K562 (cell line): Measurements from ENCODE around the gene FRMD4A. TPM values are rescaled to one million over a fixed set of nuclear protein-coding genes. Genes with fewer than 3 reads are reported as not detected.

Experiments
- ATAC-seq: fragments of 200-7000 bp; cut with Tn5 transposase; 3 replicates; pipeline ENCODE4 v1.9.1; 2020; ENCODE audit warnings: moderate library complexity
- BruUV-seq: library from RNA; stranded (reverse); fragments of 400-500 nt; replicated peaks from 2 replicates; lab custom pipeline; 2021; lab: Mats Ljungman, UMichigan
- CTCF ChIA-PET: fragments of 300-600 bp; formaldehyde crosslinking; extraction: SDS; loops from one replicate; lab custom pipeline; 2021; ENCODE audit warnings: low intra/inter-chr PET ratio; lab: Yijun Ruan, JAX
- POLR2A ChIA-PET: fragments of 300-600, 350-650 bp; sonication (Branson Sonifier 250); formaldehyde crosslinking; extraction: SDS; loops from one replicate; lab custom pipeline; 2021; ENCODE audit warnings: antibody characterized with exemption, inconsistent platforms; lab: Yijun Ruan, JAX
- DNase-seq, 4 experiments: peaks; one replicate each; pipeline versions ENCODE4 v3.0.0 to v3.0.0-alpha.2; 2011 to 2018; ENCODE audit warnings: low spot score in 3 of 4, mixed read lengths in 3 of 4; ENCODE audit errors: extremely low read depth in 1 of 4
- FAIRE-seq: peaks from 2 replicates; lab custom pipeline; 2011; peaks lifted over from hg19 to GRCh38; lab: Jason Lieb, UNC
- H2AFZ ChIP-seq: 2 replicates; pipeline ENCODE4 v1.6.0; 2011; ENCODE audit warnings: low read depth, low read length, control low read depth, inconsistent platforms
- H3K27ac ChIP-seq: fragments of 200-600 bp; 3 replicates; pipeline ENCODE4 v1.8.0; 2011; ENCODE audit warnings: low read depth, mild to moderate bottlenecking, control low read depth, inconsistent platforms, low read length, moderate library complexity, mixed read lengths; ENCODE audit errors: extremely low read depth
- H3K27me3 ChIP-seq, 2 experiments: fragments of 300-600 bp in 1 of 2; 2 replicates in 1 of 2; 3 replicates in 1 of 2; pipeline versions ENCODE4 v1.6.0 to v1.8.0; 2011; ENCODE audit warnings: inconsistent platforms in 2 of 2, low read length in 2 of 2, mild to moderate bottlenecking in 1 of 2, mixed read lengths in 1 of 2, moderate library complexity in 1 of 2; ENCODE audit not compliant: control insufficient read depth in 2 of 2, insufficient read depth in 2 of 2
- H3K36me3 ChIP-seq: fragments of 300-600 bp; 3 replicates; pipeline ENCODE4 v1.8.0; 2011; ENCODE audit warnings: mild to moderate bottlenecking, low read length, inconsistent platforms; ENCODE audit not compliant: control insufficient read depth, insufficient read depth
- H3K4me1 ChIP-seq, 2 experiments: fragments of 200-600 bp in 1 of 2; replicated peaks in 1 of 2; 2 replicates in 1 of 2; 3 replicates in 1 of 2; pipeline versions ENCODE4 v1.5.1 to v1.8.0; 2011; ENCODE audit warnings: inconsistent platforms in 2 of 2, low read length in 2 of 2, mild to moderate bottlenecking in 1 of 2, mixed read lengths in 1 of 2, moderate library complexity in 1 of 2; ENCODE audit not compliant: control insufficient read depth in 2 of 2, insufficient read depth in 2 of 2
- H3K4me2 ChIP-seq: 2 replicates; pipeline ENCODE4 v1.6.1; 2011; ENCODE audit warnings: low read length, control low read depth, inconsistent platforms, mixed read lengths; ENCODE audit not compliant: insufficient read depth
- H3K4me3 ChIP-seq: fragments of 200-600 bp; sonication (generic), shearing (Covaris generic); 2 replicates; pipeline ENCODE4 v1.5.1; 2016; ENCODE audit warnings: control low read depth, inconsistent platforms
- H3K79me2 ChIP-seq: fragments of 200-600 bp; 3 replicates; pipeline ENCODE4 v1.8.0; 2011; ENCODE audit warnings: low read length, inconsistent platforms; ENCODE audit not compliant: control insufficient read depth, insufficient read depth
- H3K9ac ChIP-seq, 2 experiments: 2 replicates each; pipeline versions ENCODE4 v1.6.0 to v1.6.1; 2011; ENCODE audit warnings: low read depth in 2 of 2, low read length in 2 of 2, control low read depth in 1 of 2, inconsistent platforms in 1 of 2, mild to moderate bottlenecking in 1 of 2, mixed read lengths in 1 of 2; ENCODE audit not compliant: insufficient read depth in 1 of 2
- H3K9me1 ChIP-seq: one replicate; pipeline ENCODE4 v1.6.0; 2011; ENCODE audit warnings: inconsistent platforms, mild to moderate bottlenecking, low read length, moderate library complexity; ENCODE audit not compliant: control insufficient read depth, insufficient read depth
- H3K9me3 ChIP-seq: replicated peaks from 2 replicates; pipeline ENCODE4 v1.5.1; 2011; ENCODE audit warnings: low read depth, low read length, inconsistent platforms; ENCODE audit not compliant: control insufficient read depth, insufficient read depth
- H4K20me1 ChIP-seq: replicated peaks from 2 replicates; pipeline ENCODE4 v1.6.1; 2011; ENCODE audit warnings: low read length, inconsistent platforms, mixed read lengths; ENCODE audit not compliant: control insufficient read depth, insufficient read depth
- ARID2 ChIP-seq: fragments of 450-650 bp; IDR thresholded peaks from 2 replicates; pipeline ENCODE4 v1.6.1; 2017; ENCODE audit warnings: antibody characterized with exemption, mild to moderate bottlenecking
- CAMTA2 ChIP-seq: fragments of 250-450 bp; sonication (Bioruptor Pico); conservative IDR thresholded peaks from 2 replicates; pipeline ENCODE4 v1.5.1; 2022
- KDM5B ChIP-seq: fragments of 200-600 bp; sonication (generic); IDR thresholded peaks from 2 replicates; pipeline ENCODE4 v1.6.1; 2012; ENCODE audit warnings: low read depth, mild to moderate bottlenecking, moderate library complexity, low read length, control low read depth, inconsistent platforms; ENCODE audit not compliant: insufficient replicate concordance
- NCOA2 ChIP-seq, 2 experiments: fragments of 450-650 bp; IDR thresholded peaks; 2 replicates each; pipeline ENCODE4 v1.6.1; 2018; ENCODE audit warnings: mild to moderate bottlenecking in 2 of 2, moderate library complexity in 1 of 2; ENCODE audit not compliant: partially characterized antibody in 2 of 2
- U2AF2 ChIP-seq: fragments of 200-400 bp; formaldehyde crosslinking; optimal IDR thresholded peaks from 2 replicates; pipeline ENCODE3; 2017; ENCODE audit warnings: low read depth, mild to moderate bottlenecking, low read length
- ZNF24 ChIP-seq: fragments of 450-650 bp; IDR thresholded peaks from 2 replicates; pipeline ENCODE4 v1.6.1; 2016
- ZNF316 ChIP-seq: fragments of 450-650 bp; IDR thresholded peaks from 2 replicates; pipeline ENCODE4 v1.6.1; 2016
- WGBS: fragments of 100-300 bp; shearing (Covaris generic); methylation state at CpG from one replicate; pipeline ENCODE4 v1.1.6; 2016; ENCODE audit warnings: low coverage, mixed read lengths; ENCODE audit not compliant: insufficient coverage; ENCODE audit errors: missing lambda C conversion rate; 5-methylcytosine and 5-hydroxymethylcytosine counted together
- in situ Hi-C: fragments of 300-500 bp; cut with MboI; formaldehyde crosslinking; loops from 4 replicates; pipeline ENCODE4 v1.15.0; 2018; ENCODE audit warnings: inconsistent platforms, mixed read lengths
- intact Hi-C: fragments of 100-400 bp; cut with micrococcal nuclease; formaldehyde crosslinking; loops from 2 replicates; pipeline ENCODE4 v1.14.2; 2022
- polyA plus RNA-seq, 8 experiments: library from polyadenylated mRNA; depleted of rRNA in 4 of 8; stranded (reverse) in 5 of 8; unstranded in 3 of 8; fragments of >200 nt; fragmentation: Nextera tagmentation in 2 of 8; fragmentation: Illumina TruSeq in 1 of 8; extraction: Ambion mirVana in 2 of 8; extraction: Trizol in 1 of 8; gene quantifications; 2 replicates each; pipeline versions ENCODE4 v1.2.1 to v1.2.3, GENCODE V29; 2011 to 2014; ENCODE audit warnings: inconsistent platforms in 1 of 8, missing spikeins in 1 of 8
- total RNA-seq, 7 experiments: library from RNA; depleted of rRNA in 6 of 7; stranded (reverse); fragments of >200 nt in 6 of 7; fragmentation: Illumina TruSeq in 2 of 7; extraction: Trizol in 2 of 7; gene quantifications; 2 replicates each; pipeline versions ENCODE4 v1.2.1 to v1.2.3, GENCODE V29; 2011 to 2021; ENCODE audit warnings: low replicate concordance in 1 of 7

Gene FRMD4A
- total and polyA plus RNA-seq, 9 of the 15 experiments (the other 6 are each of a cell fraction or from before 2014, with no cell fraction given): 0.80 to 5.2 (median 3.0) TPM

GRCh38 chr10:13859979-13860654 lies 470.6 kb downstream of the FRMD4A start:
- FAIRE-seq (no peak), DNase-seq (no peak), ATAC-seq (no peak)
- Histone ChIP-seq H3K9ac (no peak overlapping the region), H3K27ac (no peak overlapping the region), H3K36me3 (no peaks in the 10 kb centered on the region), H4K20me1 (no peaks in the 10 kb centered on the region), H3K79me2 (no peaks in the 10 kb centered on the region), H3K27me3 (peaks cover 12 to 25% of the 10 kb centered on the region in 2 experiments), H3K4me2 (no peak overlapping the region), H2AFZ (no peak overlapping the region), H3K4me1 (no peaks in the 10 kb centered on the region), H3K9me3 (no peaks in the 10 kb centered on the region), H3K9me1 (no peaks in the 10 kb centered on the region), H3K4me3 (no peak overlapping the region)
- 2% methylated on average over 8 of the region's 8 CpGs for WGBS
- POLR2A ChIA-PET: no interaction called here
- intact Hi-C loops (no loop called here), in situ Hi-C loops (no loop called here)
- TF ChIP-seq CAMTA2 (CRISPR knock-in tag): no peak
- no TSS peak for BruUV-seq
- CTCF ChIA-PET: no interaction called here

- ChIA-PET POLR2A (no interaction called here), CTCF (no interaction called here)
- in situ Hi-C loops (no loop called here), intact Hi-C loops (no loop called here)
- Histone ChIP-seq H3K9me3 (no peaks in the 10 kb centered on the region), H3K36me3 (no peaks in the 10 kb centered on the region), H3K4me1 (no peaks in the 10 kb centered on the region), H3K4me3 (no peak overlapping the region), H3K79me2 (no peaks in the 10 kb centered on the region), H3K27me3 (peaks cover 12 to 21% of the 10 kb centered on the region in 2 experiments), H2AFZ (no peak overlapping the region), H4K20me1 (no peaks in the 10 kb centered on the region; the same call in 1 of the 2 replicates), H3K27ac (no peak overlapping the region), H3K4me2 (no peak overlapping the region), H3K9me1 (no peaks in the 10 kb centered on the region), H3K9ac (no peak overlapping the region)
- ATAC-seq (no peak), DNase-seq (no peak), FAIRE-seq (no peak)
- BruUV-seq: no TSS peak
- WGBS: under 1% methylated on average over 11 of the region's 11 CpGs
- no peak for TF ChIP-seq ZNF24
- no peak for TF ChIP-seq NCOA2 (IDR thresholded peaks at IDR 0.05; ENCODE audit: partially characterized antibody in 2 of 2)
- TF ChIP-seq KDM5B: no peak
- TF ChIP-seq ZNF316: no peak
- no peak for TF ChIP-seq U2AF2
- no peak for TF ChIP-seq ARID2
Measured at GRCh38 chr10:13858709-13859108, 472.0 kb downstream of the FRMD4A start.
